Smooth muscle cell (in vitro differentiated cells): ENCODE results near the gene GUSB. TPM values are rescaled to one million over a fixed set of nuclear protein-coding genes. Genes with fewer than 3 reads are reported as not detected.

Source experiments
- DNase-seq: peaks from one replicate; lab custom pipeline; 2025; ENCODE audit not compliant: unreplicated experiment; lab: John Stamatoyannopoulos, UW
- H2AFZ ChIP-seq: fragments of 200-600 bp; sonication (generic); 2 replicates; pipeline ENCODE4 v1.6.0; 2016; ENCODE audit warnings: antibody characterized with exemption, low read depth, mild to moderate bottlenecking
- H3F3A ChIP-seq: fragments of 200-600 bp; sonication (generic); 2 replicates; pipeline ENCODE4 v1.6.0; 2017; ENCODE audit warnings: antibody characterized with exemption, low read depth
- H3K27ac ChIP-seq: fragments of 200-600 bp; sonication (generic); 2 replicates; pipeline ENCODE4 v1.5.1; 2016; ENCODE audit warnings: low read depth, mild to moderate bottlenecking
- H3K27me3 ChIP-seq: fragments of 200-600 bp; sonication (generic); 2 replicates; pipeline ENCODE4 v1.6.1; 2016; ENCODE audit warnings: low read depth, mild to moderate bottlenecking
- H3K36me3 ChIP-seq: fragments of 200-600 bp; sonication (generic); 2 replicates; pipeline ENCODE4 v1.5.1; 2016; ENCODE audit warnings: low read depth
- H3K4me1 ChIP-seq: fragments of 200-600 bp; sonication (generic); 2 replicates; pipeline ENCODE4 v1.5.1; 2016; ENCODE audit warnings: low read depth
- H3K4me2 ChIP-seq: fragments of 200-600 bp; sonication (generic); 2 replicates; pipeline ENCODE4 v1.6.0; 2016; ENCODE audit warnings: mild to moderate bottlenecking
- H3K4me3 ChIP-seq: fragments of 200-600 bp; sonication (generic); 2 replicates; pipeline ENCODE4 v1.5.1; 2016; ENCODE audit warnings: mild to moderate bottlenecking
- H3K79me2 ChIP-seq: fragments of 200-600 bp; sonication (generic); 2 replicates; pipeline ENCODE4 v1.6.0; 2016; ENCODE audit warnings: low read depth, mild to moderate bottlenecking
- H3K9ac ChIP-seq: fragments of 200-600 bp; sonication (generic); 2 replicates; pipeline ENCODE4 v1.6.0; 2016; ENCODE audit warnings: low read depth
- H3K9me3 ChIP-seq: fragments of 200-600 bp; sonication (generic); replicated peaks from 2 replicates; pipeline ENCODE4 v1.5.1; 2016; ENCODE audit warnings: low read depth
- H4K20me1 ChIP-seq: fragments of 200-600 bp; sonication (generic); 2 replicates; pipeline ENCODE4 v1.6.0; 2016; ENCODE audit warnings: low read depth
- CTCF ChIP-seq: fragments of 200-600 bp; sonication (generic); IDR thresholded peaks from 2 replicates; pipeline ENCODE4 v1.5.1; 2017; ENCODE audit warnings: borderline replicate concordance, mild to moderate bottlenecking, antibody characterized with exemption; ENCODE audit not compliant: insufficient read depth, poor library complexity, severe bottlenecking
- WGBS: methylation state at CpG from one replicate; pipeline ENCODE4 v1.1.7; 2016; ENCODE audit warnings: low lambda C conversion rate; 5-methylcytosine and 5-hydroxymethylcytosine counted together
- polyA plus RNA-seq: library from polyadenylated mRNA; unstranded; fragments of >200 nt; fragmentation: Nextera tagmentation; extraction: Ambion mirVana; gene quantifications from 2 replicates; pipeline ENCODE4 v1.2.1, GENCODE V29; 2016
- total RNA-seq: library from RNA; depleted of rRNA; stranded (reverse); fragments of >200 nt; gene quantifications from 2 replicates; pipeline ENCODE4 v1.2.3, GENCODE V29; 2014

The GUSB gene
- total and polyA plus RNA-seq, 2 experiments from 2014 or later: 24.4 to 42.1 TPM

GRCh38 chr7:65927489-65928448, 54.2 kb downstream of the GUSB start:
- no peak for TF ChIP-seq CTCF
- Histone ChIP-seq H3K36me3 (no peaks in the 10 kb centered on the region), H3K4me2 (no peak overlapping the region), H3K27ac (no peak overlapping the region), H4K20me1 (peaks cover 69% of the 10 kb centered on the region), H3K4me3 (no peak overlapping the region), H3F3A (no peaks in the 10 kb centered on the region), H2AFZ (no peak overlapping the region), H3K9me3 (no peaks in the 10 kb centered on the region), H3K27me3 (no peaks in the 10 kb centered on the region), H3K9ac (no peak overlapping the region), H3K79me2 (peaks cover 15% of the 10 kb centered on the region), H3K4me1 (no peaks in the 10 kb centered on the region)
- WGBS: 69% methylated on average over 6 of the region's 6 CpGs
- no peak for DNase-seq

GRCh38 chr7:65926588-65926987, 55.4 kb downstream of the GUSB start:
- no peak for TF ChIP-seq CTCF
- no peaks in the 10 kb centered on the region for H3K9me3 ChIP-seq
- H2AFZ ChIP-seq: no peak overlapping the region
- H3K4me1 ChIP-seq: no peaks in the 10 kb centered on the region
- no peak overlapping the region for H3K4me2 ChIP-seq
- DNase-seq: no peak
- no peaks in the 10 kb centered on the region for H3K36me3 ChIP-seq
- H3K4me3 ChIP-seq: no peak overlapping the region
- H3K9ac ChIP-seq: no peak overlapping the region
- H3K27me3 ChIP-seq: no peaks in the 10 kb centered on the region
- peaks cover 68% of the 10 kb centered on the region for H4K20me1 ChIP-seq
- H3K27ac ChIP-seq: no peak overlapping the region
- H3K79me2 ChIP-seq: peaks cover 20% of the 10 kb centered on the region
- H3F3A ChIP-seq: no peaks in the 10 kb centered on the region

GRCh38 chr7:65925040-65925439, 57.0 kb downstream of the GUSB start:
- H3K9ac ChIP-seq: no peak overlapping the region
- TF ChIP-seq CTCF: no peak
- H4K20me1 ChIP-seq: peaks cover 62% of the 10 kb centered on the region
- no peak overlapping the region for H3K27ac ChIP-seq
- H3F3A ChIP-seq: no peaks in the 10 kb centered on the region
- 71% methylated on average over 3 of the region's 3 CpGs for WGBS
- no peak overlapping the region for H3K4me3 ChIP-seq
- peaks cover 27% of the 10 kb centered on the region for H3K79me2 ChIP-seq
- H3K36me3 ChIP-seq: no peaks in the 10 kb centered on the region
- H3K27me3 ChIP-seq: no peaks in the 10 kb centered on the region
- H3K9me3 ChIP-seq: no peaks in the 10 kb centered on the region
- H2AFZ ChIP-seq: no peak overlapping the region
- no peak for DNase-seq
- H3K4me1 ChIP-seq: no peaks in the 10 kb centered on the region
- H3K4me2 ChIP-seq: no peak overlapping the region

GRCh38 chr7:65924193-65924592, 57.8 kb downstream of the GUSB start:
- no peak for DNase-seq
- Histone ChIP-seq H3K4me2 (no peak overlapping the region), H3K27me3 (no peaks in the 10 kb centered on the region), H3K27ac (no peak overlapping the region), H3K4me1 (no peaks in the 10 kb centered on the region), H3K79me2 (peaks cover 23% of the 10 kb centered on the region), H3F3A (no peaks in the 10 kb centered on the region), H2AFZ (no peak overlapping the region), H3K9ac (no peak overlapping the region), H3K36me3 (no peaks in the 10 kb centered on the region), H4K20me1 (peaks cover 64% of the 10 kb centered on the region), H3K9me3 (no peaks in the 10 kb centered on the region), H3K4me3 (no peak overlapping the region)
- no peak for TF ChIP-seq CTCF
- 94% methylated on average over 4 of the region's 4 CpGs for WGBS
